HG02870 (cell line): Measurements from ENCODE around the gene FKBP1A.
A peak's percentile ranks its signal among the peaks of the same experiment; 100 is the strongest.
"Not testable (repeated sequence)": the region's sequence is repeated elsewhere in the genome, so short reads cannot be mapped to it uniquely, and the experiment has no call there.

Experiments used
- ATAC-seq: cut with Tn5 transposase; IDR thresholded peaks from one replicate; pipeline ENCODE4 v1.9.1; 2021; ENCODE audit warnings: mild to moderate bottlenecking, moderate library complexity; ENCODE audit not compliant: unreplicated experiment

The FKBP1A gene

DNA sequence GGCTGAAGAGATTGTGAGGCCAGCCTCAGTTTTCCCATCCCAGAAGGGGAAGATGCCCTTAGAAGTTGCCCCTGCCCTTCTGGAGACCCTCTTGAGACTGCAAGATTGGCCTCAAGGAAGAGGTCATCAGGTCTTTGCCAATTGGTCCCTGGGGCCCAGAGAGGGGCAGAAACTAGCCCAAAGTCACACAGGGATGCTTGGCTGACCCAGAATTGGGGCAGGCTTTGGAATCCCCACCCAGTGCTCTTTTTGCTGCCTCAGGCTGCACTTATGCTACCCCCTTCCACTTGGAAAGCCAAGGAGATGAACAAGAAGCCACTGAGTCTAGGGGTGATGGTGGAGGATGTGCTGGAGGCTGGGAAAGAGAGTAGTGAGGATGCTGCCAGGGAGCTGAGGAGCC, 24.9 kb upstream of the FKBP1A start:
- ATAC-seq: no peak

DNA sequence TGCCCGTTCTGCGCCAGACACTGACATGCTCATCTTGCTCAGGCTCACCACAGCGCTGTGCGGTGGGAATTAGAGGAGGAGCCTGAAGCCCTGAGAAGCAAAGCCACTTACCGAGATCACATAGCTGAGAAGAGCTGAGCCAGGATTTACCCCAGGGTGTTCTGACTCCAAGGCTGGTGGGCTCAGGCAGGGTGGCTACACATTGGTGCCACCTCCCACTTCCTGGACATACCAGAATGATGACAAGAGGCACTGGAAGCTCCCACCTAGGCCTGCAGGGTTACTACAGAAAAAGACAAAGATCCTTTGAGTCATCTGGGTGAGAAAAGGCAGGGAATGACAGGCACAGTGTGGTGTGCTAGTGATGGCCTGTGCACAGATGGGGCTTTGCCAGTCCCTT, 24.4 kb upstream of the FKBP1A start:
- no peak for ATAC-seq

DNA sequence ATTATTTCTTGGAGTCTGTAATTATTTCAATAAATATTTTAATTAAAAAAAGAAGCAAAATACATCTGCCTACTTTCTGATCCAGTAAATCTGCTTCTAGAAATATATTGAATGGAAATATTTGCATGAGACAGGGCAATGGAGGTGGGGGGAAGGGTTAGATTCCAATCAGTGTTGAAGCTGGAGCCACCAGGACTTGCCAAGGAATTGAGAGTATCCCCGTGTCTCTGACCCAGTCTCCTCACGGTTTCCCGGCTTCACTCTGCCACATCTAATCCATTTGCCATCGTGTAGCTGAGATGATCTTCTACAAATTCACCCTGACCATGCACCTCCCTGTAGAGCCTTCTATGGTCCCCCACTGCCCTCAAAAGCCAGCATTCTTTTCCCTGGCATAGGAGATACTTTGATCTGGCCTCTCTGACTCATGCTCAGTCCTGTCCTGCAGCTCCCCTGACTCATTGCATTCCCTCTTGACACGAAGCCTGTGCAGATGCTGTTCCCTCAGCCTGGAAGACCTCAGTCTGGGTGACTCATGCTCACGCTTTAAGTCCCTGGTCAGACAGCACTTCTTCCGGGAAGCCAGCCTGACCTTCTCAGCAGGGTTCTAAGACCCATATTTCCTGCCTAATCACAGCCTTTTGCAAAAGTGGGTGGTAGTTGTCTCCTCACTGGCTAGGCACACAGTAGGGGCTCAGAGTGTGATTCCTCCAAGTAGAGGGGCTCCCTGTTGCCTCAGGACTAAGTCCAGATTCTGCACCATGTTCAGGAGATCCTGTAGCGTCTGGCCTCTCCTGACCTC, 23.0 kb upstream of the FKBP1A start:
- no peak for ATAC-seq

DNA sequence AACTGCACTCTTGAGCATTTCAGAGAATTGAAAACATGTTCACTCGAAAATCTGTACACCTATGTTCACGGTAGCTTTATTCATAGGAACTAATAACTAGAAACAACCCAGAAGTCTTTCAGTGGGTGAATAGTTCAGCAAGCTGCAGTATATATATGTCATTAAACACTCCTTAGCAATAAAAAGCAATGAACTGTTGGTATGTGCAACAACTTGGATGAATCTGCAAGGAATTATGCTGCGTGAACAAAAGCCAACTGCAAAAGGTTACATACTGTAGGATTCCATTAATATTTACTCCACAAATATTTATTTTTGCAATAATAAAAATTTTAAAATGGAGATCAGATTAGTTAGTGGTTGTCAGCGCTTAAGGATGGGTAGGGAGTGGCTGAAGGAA, 22.1 kb upstream of the FKBP1A start:
- no peak for ATAC-seq

DNA sequence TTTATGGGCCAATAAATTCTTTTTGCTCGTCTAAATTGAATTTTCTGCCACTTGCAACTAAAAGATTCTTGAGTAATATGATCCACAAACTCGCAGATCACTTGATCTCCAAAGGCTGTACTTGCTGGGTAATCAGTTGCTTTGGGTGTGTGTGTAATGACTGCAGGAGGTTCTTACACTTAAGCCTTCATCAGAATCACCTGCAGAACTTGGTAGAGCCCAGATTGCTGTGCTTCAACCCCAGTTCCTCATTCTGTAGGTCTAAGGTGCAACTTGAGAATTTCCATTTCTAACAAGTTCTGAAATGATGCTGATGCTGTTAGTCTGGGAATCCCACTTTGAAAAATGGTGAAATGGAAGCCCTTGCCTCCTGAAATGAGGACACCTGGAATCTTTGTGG, 12.9 kb upstream of the FKBP1A start:
- ATAC-seq: no peak

DNA sequence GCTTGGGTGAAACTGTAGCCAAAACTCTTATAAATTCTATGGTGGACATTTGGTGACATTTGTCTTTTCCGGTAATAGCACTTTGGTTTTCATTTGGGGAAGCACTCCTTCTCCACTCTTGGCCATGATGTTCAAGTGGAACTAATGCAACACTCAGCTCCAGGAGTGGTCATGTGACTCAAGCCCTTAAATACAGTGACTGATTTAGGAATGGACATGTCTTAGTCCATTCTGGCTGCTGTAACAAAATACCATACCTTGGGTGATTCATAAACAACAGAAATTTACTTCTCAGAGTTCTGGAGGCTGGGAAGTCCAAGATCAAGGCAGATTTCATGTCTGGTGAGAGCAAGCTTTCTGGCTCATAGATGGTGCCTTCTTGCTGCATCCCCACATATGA, 10.8 kb upstream of the FKBP1A start:
- no peak for ATAC-seq

DNA sequence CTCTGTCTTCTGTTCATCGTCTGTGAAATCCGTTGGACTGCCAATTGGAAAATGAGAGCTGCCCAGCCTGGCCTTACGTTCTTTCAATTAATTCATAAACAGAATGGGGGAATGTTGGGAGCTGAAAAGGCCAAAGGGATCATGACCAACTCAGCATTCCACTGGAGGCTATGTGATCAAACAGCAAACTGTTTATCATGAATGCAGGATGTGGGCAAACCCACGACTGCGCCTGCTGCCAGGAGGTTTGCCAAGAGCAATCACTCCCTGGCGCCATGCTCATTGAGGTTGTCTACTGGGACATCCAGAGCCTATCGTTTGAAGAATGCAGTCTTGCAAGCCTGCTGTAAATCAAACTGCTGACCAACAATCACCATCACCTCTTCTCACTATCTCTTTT, 9.3 kb upstream of the FKBP1A start:
- ATAC-seq: no peak

DNA sequence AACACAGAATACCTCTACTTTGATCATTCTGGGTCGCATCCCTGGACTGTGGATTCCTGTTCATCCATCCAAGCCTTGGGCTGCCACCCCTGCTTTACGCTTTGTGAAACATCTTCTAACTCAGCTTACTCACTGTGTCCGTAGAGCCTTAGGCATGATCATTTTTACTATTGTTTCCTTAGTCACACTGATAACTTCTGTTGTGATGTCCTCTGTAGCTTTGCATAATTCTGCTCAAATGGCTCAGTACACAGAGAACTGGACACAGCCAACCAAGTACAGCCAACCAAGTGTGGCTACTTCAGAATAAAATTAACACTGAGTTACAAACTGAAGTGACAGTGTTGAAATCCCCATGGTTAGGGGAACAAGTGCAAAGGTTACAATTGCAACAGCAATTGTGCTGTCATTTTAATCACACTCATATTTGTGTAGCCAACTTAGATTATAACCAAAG, 8.6 kb upstream of the FKBP1A start:
- ATAC-seq: no peak

DNA sequence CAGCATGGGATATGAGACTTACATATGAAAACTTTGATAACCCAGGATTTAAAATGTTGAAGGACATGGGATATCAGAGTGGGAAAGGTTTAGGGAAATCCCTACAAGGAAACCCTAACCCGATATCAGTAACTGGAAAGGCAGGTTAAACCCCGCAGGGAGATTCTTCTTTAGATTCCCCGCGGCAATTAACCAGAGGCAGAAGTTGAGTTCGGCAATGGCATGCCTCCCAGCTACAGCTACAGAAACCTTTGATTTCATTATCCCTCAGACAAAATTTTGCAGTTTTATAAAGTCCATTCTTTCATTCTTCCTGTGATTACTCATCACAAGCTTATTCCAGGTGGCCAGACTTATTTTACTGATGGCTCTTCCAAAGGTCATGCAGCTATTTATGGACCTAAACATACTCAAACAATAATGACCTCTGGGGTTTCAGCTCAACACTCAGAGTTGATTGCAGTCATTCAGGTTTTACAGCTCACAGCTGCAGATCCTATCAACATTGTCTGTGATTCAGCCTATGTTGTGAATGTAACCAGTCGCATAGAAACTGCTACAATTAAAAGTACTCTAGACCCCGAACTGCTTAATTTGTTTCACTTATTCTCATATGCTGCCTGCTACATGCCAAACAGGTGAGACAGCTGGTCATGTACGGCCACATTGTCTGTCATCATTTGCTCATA, 7.0 kb upstream of the FKBP1A start:
- not testable (repeated sequence) for ATAC-seq

DNA sequence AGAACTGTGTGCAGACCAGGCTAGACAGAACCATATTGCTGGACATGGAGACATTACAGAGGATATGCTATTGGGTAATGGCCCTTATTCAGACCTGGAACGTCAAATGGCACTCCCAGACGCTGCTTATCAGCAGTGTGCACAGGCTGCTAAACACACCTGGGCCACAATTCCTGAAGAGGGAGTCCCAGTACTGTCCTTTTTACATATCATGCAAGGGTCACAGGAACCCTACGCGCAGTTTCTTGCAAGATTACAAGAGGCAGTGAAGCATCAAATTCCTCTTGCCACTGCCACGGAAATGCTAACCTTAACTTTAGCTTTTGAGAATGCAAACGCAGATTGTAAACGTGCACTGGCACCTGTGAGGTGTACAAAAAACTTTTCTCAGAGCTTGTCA, 5.3 kb upstream of the FKBP1A start:
- not testable (repeated sequence) for ATAC-seq

DNA sequence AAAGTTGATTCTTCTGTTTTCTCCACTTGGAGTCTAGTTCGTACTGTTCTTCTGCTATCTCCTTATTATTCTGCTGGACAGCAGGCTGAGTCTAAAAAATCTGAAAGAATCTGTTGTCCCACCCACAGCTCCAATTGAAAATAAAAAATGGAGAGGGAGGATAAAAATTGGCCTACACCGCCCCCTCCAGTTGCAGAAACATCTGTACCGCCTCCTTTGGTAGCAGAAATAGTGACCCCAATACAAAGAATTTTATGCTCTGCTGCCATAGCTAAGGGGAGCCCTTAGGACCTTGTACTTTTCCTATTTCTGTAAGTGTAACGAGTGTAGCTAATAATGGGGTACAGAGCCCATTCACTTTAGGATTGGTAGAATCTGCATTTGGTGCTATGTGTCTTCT, 4.9 kb upstream of the FKBP1A start:
- no peak for ATAC-seq

DNA sequence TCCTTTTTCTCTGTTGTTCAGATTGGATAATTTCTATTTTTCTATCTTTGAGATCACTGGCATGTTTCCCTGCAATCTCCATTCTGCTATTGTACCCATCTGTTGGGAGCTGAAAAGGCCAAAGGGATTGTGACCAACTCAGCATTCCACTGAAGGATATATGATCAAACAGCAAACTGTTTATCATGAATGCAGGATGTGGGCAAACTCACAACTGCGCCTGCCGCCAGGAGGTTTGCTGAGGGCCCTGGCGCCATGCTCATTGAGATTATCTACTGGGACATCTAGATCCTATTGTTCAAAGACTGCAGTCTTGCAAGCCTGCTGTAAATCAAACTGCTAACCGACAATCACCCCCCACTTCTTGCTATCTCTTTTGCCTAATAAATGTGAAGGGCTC, 3.8 kb upstream of the FKBP1A start:
- no peak for ATAC-seq

DNA sequence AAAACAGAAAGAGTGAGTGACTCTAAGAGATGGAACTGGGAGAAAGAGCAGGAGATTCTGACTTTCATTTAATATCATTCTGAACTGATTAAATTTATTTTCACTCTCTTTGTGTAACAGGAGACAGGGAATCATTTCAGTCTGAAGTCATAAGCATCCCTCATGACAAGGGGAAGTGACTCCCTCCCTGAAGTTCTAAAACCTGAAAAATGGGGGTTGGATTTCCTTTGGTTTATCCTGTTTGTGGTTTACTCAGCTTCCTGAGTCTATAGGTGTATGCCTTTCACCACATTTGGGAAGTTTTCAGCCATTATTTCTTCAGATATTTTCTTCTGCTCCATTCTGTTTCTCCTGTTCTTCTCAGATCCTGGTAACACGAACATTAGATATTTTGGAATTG, 3.4 kb upstream of the FKBP1A start:
- no peak for ATAC-seq

DNA sequence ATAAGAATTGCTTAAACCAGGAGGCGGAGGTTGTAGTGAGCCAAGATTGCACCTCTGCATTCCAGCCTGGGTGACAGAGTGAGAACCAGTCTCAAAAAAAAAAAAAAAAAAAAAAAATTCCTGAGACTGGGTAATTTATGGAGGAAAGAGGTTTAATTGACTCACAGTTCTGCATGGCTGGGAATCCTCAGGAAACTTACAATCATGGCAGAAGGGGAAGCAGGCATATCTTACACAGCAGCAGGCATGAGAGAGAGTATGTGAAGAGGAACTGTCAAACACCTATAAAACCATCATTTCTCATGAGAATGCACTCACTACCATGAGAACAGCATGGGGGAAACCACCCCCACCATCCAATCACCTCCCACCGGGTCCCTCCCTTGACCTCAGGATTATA, 1.8 kb upstream of the FKBP1A start:
- ATAC-seq: no peak

DNA sequence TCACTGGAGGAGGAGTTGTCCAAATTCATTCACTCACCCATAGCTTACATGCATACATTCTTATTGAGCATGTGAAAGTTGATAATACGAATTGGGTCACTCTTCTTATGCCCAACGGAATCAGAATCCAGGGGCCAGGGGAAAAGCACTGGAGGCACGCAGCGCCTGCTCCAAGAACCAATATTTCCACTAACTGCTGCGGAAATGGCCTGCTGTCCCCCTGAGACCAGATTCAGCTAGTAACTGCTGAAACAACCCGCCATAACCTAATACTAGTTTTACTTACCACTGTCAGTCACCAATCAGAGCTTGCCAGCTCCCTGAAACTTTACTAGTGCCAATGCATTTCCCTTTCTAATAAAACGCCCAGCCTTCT, 641 bp upstream of the FKBP1A start:
- no peak for ATAC-seq

DNA sequence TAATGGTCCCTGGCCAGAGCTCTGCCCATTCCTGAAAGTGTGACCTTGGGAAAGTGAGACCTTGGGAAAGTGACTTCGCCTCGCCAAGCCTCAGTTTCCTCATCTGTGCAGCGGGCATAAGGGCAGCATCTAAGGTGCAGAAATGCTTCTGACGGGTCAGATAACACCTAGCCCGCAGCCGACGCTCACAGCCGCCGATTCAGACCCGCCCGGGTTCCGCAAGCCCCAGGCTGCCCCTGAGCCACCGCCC, 486 bp downstream of the FKBP1A start:
- ATAC-seq: peak; percentile 23

DNA sequence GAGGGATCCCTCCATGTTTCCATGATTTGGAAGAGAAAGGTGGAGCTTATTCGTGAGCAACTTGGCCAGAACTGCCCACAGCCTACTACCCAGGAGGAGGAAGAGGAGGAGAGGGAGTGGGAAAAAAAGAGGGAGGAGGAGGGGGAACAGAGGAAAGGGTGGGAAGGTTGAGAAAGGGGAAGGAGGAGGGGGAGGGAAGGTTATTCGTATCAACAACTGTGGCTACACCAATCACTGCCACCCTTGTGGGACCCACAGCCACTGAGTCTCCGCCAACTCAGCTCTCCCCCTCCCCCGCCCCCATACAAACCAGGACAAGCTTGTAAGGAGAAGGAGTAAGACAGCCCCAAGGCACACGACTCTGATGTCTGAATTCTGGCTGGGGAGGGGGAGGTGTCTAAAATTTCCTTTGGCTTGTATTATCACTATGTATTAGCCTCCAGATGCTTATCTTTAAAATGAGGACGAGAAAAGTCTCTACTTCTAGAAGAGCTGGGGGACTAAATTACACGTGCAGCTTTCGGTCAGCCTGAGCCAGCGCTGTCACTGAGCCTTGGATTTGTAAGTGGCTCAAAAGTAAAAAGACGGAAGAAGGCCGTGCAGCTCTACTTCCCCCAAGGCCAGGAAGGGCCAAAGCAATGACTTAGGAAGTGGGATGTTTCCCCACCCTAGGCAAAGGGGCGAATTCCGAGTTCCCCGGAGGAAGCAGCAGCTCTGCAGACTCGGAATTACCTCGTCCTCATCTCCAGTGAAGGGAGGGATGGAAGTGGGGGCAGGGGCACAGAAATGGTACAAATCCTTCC, 1.0 kb downstream of the FKBP1A start:
- no peak for ATAC-seq

DNA sequence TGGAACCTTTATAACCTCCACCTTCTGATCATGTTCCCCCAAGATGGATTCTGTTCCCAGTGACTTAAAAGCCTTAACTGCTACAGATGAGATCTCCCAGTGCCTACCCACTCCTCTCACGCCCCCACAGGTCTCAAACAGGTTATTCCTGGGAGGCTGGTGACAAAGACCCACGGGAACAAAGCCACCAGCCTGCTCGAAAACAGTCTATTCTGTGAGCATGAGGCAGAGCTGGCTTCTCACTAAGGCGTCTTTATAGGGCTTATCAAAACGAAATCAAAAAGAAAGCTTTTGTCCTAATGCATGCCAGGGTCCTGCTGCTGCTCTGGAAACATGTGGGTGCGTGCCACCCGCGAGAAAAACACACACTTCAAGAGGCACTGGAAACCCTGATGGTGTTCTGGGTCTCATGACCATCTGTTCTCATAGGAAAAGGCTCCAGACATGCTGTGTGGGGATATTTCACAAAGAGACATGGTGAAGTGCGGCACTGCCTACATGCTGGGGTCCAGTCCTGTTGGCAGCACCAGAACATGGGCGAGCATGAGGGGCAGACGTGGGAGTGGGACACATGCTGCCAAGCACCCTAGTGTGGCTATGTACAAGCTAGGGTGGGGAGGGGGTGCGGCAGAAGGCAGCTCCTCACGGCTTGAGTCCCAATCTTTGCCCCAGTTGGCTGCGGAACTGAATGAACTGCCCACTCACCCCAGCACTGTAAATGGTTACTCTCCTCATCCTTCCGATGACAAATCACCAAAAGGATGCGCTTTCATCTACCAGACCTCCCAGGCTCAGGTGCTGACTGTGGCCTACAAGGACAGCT, 2.1 kb downstream of the FKBP1A start:
- ATAC-seq: no peak

DNA sequence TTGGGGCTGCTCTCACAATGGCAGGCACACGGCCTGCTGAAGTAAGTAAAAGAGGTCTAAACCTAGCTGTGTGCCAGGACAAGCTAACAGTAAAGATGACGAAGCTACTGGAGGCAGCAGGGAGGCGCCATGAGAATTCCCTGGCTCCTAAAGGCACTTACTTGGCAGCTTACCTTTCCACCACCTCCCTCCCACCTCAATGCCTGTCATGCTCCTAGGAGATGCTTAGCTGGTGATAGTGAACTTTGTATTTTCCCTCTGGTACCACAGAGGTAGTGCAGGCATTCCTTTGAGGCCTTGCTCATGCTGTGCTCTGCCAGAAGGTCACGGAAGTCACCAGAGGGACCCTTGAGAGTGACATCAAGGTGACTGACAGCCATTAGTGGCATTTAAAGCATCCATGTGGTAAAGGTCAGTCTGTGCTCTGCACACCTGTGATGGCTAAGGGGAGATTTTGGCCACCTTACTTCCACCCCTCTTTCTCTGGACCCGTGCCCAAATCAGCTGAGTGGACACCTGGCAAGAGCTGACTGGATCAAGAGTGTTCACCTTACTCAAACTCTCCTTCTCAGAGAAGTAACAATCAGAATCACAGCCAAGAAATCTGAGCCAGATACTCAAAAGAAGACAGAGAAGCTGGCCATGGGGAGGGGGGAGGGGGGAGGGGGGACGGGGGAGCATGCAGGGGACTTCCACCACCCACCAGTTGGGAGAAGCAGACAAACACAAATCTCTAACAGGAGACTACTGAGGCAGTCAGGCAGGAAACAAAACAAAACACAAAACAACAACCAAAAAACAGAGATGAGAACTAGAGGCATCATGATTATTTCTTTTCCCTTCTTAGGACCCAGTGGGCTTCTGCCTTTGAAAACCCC, 2.9 kb downstream of the FKBP1A start:
- ATAC-seq: no peak

DNA sequence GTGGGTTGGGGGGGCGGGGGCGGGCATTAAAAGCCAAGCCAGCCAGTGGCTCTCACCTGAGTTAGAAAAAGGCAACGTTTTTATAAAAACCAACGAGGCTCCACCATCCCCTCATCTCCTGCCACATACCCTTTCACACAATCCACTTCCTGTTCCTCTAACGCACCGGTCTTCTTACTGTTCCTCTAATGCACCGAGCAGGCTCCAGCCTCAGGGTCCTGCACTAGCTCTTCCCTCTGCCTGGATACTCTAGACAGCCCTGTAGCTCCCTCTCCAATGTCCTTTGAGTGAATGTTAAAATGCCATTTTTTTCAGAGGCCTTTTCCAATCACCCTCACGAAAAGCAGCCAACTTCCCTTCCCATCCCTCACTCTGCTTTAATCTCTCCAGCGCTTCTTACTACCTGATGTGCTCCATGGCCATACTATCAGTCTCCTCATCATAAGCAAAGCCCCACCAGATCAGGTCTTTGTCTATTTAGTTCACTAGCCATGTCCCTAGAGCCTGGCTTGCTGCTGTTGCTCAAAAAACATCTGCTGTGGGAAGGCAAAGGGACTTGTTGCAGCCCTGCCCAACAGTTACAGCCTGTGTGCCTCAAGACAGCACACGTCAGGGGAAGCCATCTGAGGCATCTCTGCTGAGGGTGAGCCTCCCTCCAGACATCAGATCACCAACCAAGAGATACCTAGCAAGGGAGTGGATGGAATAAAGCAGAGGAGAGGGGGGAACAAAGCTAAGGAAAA, 3.9 kb downstream of the FKBP1A start:
- no peak for ATAC-seq
